ENCODE data around the gene SMG5.

SMG5 gene

GRCh38 chr1:156281281-156281680 is 1.3 kb downstream of the SMG5 start:
- peak in 1 of 2 donors; percentile 46 for DNase-seq (ENCODE audit: low read depth in 2 of 2)

- no peak for DNase-seq (ENCODE audit: low read depth in 2 of 2)
Measured at GRCh38 chr1:156279837-156280236, 2.8 kb downstream of the SMG5 start.

GRCh38 chr1:156276966-156277381 is 5.7 kb downstream of the SMG5 start:
- no peak for DNase-seq (ENCODE audit: low read depth in 2 of 2)

- DNase-seq (ENCODE audit: low read depth in 2 of 2): no peak
Measured at GRCh38 chr1:156276532-156276931, 6.1 kb downstream of the SMG5 start.

GRCh38 chr1:156270314-156270713 is 12.3 kb downstream of the SMG5 start:
- no peak for DNase-seq (ENCODE audit: low read depth in 2 of 2)

- DNase-seq (ENCODE audit: low read depth in 2 of 2): no peak
Measured at GRCh38 chr1:156268336-156268735, 14.3 kb downstream of the SMG5 start.

GRCh38 chr1:156266051-156266450 is 16.6 kb downstream of the SMG5 start:
- no peak for DNase-seq (ENCODE audit: low read depth in 2 of 2)

- DNase-seq (ENCODE audit: low read depth in 2 of 2): no peak
Measured at GRCh38 chr1:156263288-156263655, 19.4 kb downstream of the SMG5 start.

- DNase-seq (ENCODE audit: low read depth in 2 of 2): no peak
Measured at GRCh38 chr1:156262461-156263287, 20.0 kb downstream of the SMG5 start.

GRCh38 chr1:156260896-156261295 is 21.7 kb downstream of the SMG5 start:
- DNase-seq (ENCODE audit: low read depth in 2 of 2): no peak

GRCh38 chr1:156259805-156260204 is 22.8 kb downstream of the SMG5 start:
- no peak for DNase-seq (ENCODE audit: low read depth in 2 of 2)

- DNase-seq (ENCODE audit: low read depth in 2 of 2): no peak
Measured at GRCh38 chr1:156258859-156259258, 23.8 kb downstream of the SMG5 start.

GRCh38 chr1:156257711-156258110 is 24.9 kb downstream of the SMG5 start:
- no peak for DNase-seq (ENCODE audit: low read depth in 2 of 2)

- no peak for DNase-seq (ENCODE audit: low read depth in 2 of 2)
Measured at GRCh38 chr1:156253634-156254033, 29.0 kb downstream of the SMG5 start.

- DNase-seq (ENCODE audit: low read depth in 2 of 2): no peak
Measured at GRCh38 chr1:156251527-156251926, 31.1 kb downstream of the SMG5 start.

GRCh38 chr1:156249593-156249992 is 33.0 kb downstream of the SMG5 start:
- DNase-seq (ENCODE audit: low read depth in 2 of 2): no peak

- no peak for DNase-seq (ENCODE audit: low read depth in 2 of 2)
Measured at GRCh38 chr1:156248323-156248683, 34.3 kb downstream of the SMG5 start.

- no peak for DNase-seq (ENCODE audit: low read depth in 2 of 2)
Measured at GRCh38 chr1:156247460-156248322, 34.9 kb downstream of the SMG5 start, which contains the start of gene PAQR6. TSS of gene PAQR6 (minus strand) at chr1:156248056. CDS start at chr1:156246731, 1,325 bp downstream.

- no peak for DNase-seq (ENCODE audit: low read depth in 2 of 2)
Measured at GRCh38 chr1:156246781-156247459, 35.7 kb downstream of the SMG5 start.

- DNase-seq (ENCODE audit: low read depth in 2 of 2): no peak
Measured at GRCh38 chr1:156246241-156246780, 36.3 kb downstream of the SMG5 start.

GRCh38 chr1:156245451-156246232 is 37.0 kb downstream of the SMG5 start:
- no peak for DNase-seq (ENCODE audit: low read depth in 2 of 2)
